ENCODE results near the gene PRKD1. TPM values are rescaled to one million over a fixed set of nuclear protein-coding genes. Genes with fewer than 3 reads are reported as not detected.
A peak's percentile ranks its signal among the peaks of the same experiment; 100 is the strongest.

PRKD1 gene
- total and polyA plus RNA-seq, 2 of the 13 experiments (the other 11 are each of a cell fraction or from before 2014, with no cell fraction given) = 0.22 to 1.3 TPM

DNA sequence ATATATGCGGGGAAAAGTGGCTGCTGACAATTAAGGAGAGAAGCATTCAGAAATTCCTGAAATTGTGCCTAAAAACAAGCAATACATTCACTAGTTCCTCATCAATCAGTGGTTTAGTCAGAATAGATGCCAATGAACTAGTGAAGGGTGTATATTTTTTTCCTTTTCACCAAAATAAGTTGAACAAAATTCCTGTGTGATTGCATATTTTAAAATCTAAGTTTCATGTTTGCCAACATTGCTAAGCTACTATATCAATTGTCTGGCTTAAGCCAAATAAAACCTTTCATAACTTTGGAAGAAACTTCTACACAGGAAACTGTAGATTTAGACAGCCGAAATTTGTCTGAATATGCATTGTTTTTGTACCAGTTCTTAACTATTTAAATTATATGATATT, 8.7 kb downstream of the PRKD1 start (continued):
- no peak for TF ChIP-seq SRSF9 (IDR thresholded peaks at IDR 0.05; ENCODE audit: borderline replicate concordance, insufficient read depth, low read depth, low read length, poor library complexity, severe bottlenecking)
- TF ChIP-seq GABPB1 (CRISPR knock-in tag; IDR thresholded peaks at IDR 0.05) = no peak

DNA sequence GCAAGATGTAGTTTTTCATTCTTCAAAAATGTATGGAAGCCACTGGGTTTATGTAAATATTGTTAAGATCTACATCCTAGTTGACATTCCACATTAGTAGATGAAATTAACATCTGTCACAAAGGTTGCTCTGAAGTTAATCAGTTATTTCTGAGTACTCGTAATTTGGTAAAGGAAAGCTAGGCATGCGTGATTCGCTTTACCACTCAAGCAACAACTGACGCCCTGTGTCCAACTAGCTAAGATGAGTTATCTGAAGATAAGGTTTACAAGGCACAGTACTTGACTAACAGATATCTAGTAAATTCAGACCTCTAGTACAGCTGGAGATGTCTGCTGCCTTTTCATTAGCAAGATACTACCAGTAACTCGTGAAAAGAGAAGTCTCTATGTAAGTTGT, 14.1 kb downstream of the PRKD1 start:
- CTCF ChIA-PET (ENCODE audit: low intra/inter-chr PET ratio, low total read pairs) = no interaction called here
- in situ Hi-C loops (cut with HindIII; ENCODE audit: extremely low pct_ligation_motif_present, low pct_unique_long_range_greater_than_20kb) (no loop called here), intact Hi-C loops (cut with micrococcal nuclease; ENCODE audit: unreplicated experiment) (no loop called here)
- POLR2A ChIA-PET = no interaction called here
- H3K27me3 ChIP-seq (ENCODE audit: control insufficient read depth in 1 of 2, insufficient read depth in 2 of 2, low read length in 2 of 2) = no peaks in the 10 kb centered on the region
- ATAC-seq (peak; percentile 36; the same call in 2 of the 3 replicates), FAIRE-seq (no peak), DNase-seq (ENCODE audit: low spot score) (no peak)
- no peak overlapping the region for H3K9ac ChIP-seq (ENCODE audit: insufficient read depth, low read depth, low read length)
- H4K20me1 ChIP-seq (ENCODE audit: insufficient read depth, low read length) = no peaks in the 10 kb centered on the region
- H3K79me2 ChIP-seq (ENCODE audit: insufficient read depth, low read length) = no peaks in the 10 kb centered on the region
- 22% methylated on average over 5 of the region's 5 CpGs for WGBS (ENCODE audit: low lambda C conversion rate)
- H3K9me3 ChIP-seq (ENCODE audit: low read length) = peaks cover 28% of the 10 kb centered on the region
- no peak overlapping the region for H3K4me2 ChIP-seq (ENCODE audit: low read depth, low read length)
- no peaks in the 10 kb centered on the region for H3K4me1 ChIP-seq (ENCODE audit: insufficient read depth, low read length)
- no peak overlapping the region for H2AFZ ChIP-seq (ENCODE audit: low read length)
- no peaks in the 10 kb centered on the region for H3K36me3 ChIP-seq (replicated peaks in 1 of 2; ENCODE audit: control insufficient read depth in 1 of 2, insufficient read depth in 2 of 2, low read length in 2 of 2)
- BruUV-seq (replicated peaks) = no TSS peak
- H3K4me3 ChIP-seq (replicated peaks in 1 of 3; ENCODE audit: insufficient read depth in 1 of 3, low read depth in 2 of 3, low read length in 3 of 3) = no peak overlapping the region
- no peak overlapping the region for H3K27ac ChIP-seq (ENCODE audit: extremely low read length, insufficient read depth, low read length)
- TF ChIP-seq, protein P1, sequence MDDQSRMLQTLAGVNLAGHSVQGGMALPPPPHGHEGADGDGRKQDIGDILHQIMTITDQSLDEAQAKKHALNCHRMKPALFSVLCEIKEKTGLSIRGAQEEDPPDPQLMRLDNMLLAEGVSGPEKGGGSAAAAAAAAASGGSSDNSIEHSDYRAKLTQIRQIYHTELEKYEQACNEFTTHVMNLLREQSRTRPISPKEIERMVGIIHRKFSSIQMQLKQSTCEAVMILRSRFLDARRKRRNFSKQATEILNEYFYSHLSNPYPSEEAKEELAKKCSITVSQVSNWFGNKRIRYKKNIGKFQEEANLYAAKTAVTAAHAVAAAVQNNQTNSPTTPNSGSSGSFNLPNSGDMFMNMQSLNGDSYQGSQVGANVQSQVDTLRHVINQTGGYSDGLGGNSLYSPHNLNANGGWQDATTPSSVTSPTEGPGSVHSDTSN (CRISPR knock-in tag; IDR thresholded peaks at IDR 0.05; ENCODE audit: borderline replicate concordance) = no peak
- TF ChIP-seq, protein P2, sequence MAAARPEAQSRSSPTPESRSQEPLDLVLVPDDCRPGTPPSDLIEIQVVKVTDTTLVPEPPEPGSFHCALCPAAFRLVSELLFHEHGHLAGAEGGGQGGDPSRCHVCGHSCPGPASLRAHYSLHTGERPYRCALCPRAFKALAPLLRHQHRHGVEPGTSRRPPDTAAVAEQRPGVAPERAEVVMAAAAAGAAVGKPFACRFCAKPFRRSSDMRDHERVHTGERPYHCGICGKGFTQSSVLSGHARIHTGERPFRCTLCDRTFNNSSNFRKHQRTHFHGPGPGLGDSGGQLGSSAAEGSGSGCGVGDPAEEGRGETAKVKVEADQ (CRISPR knock-in tag; IDR thresholded peaks at IDR 0.05; ENCODE audit: borderline replicate concordance) = no peak
- no peak for TF ChIP-seq ZNF570 (CRISPR knock-in tag; IDR thresholded peaks at IDR 0.05; ENCODE audit: borderline replicate concordance)
- no peak for TF ChIP-seq ZKSCAN8 (CRISPR knock-in tag; IDR thresholded peaks at IDR 0.05; ENCODE audit: borderline replicate concordance)
- TF ChIP-seq ZNF337 (CRISPR knock-in tag; IDR thresholded peaks at IDR 0.05; ENCODE audit: borderline replicate concordance, low read depth) = no peak
- no peak for TF ChIP-seq HMG20A (CRISPR knock-in tag; IDR thresholded peaks at IDR 0.05; ENCODE audit: borderline replicate concordance)
- no peak for TF ChIP-seq HNRNPL (IDR thresholded peaks at IDR 0.05; ENCODE audit: low read depth, low read length)
- no peak for TF ChIP-seq JUN (CRISPR knock-in tag; IDR thresholded peaks at IDR 0.05)
- TF ChIP-seq ZNF552 (CRISPR knock-in tag; IDR thresholded peaks at IDR 0.05; ENCODE audit: borderline replicate concordance) = no peak
- TF ChIP-seq, protein P3, sequence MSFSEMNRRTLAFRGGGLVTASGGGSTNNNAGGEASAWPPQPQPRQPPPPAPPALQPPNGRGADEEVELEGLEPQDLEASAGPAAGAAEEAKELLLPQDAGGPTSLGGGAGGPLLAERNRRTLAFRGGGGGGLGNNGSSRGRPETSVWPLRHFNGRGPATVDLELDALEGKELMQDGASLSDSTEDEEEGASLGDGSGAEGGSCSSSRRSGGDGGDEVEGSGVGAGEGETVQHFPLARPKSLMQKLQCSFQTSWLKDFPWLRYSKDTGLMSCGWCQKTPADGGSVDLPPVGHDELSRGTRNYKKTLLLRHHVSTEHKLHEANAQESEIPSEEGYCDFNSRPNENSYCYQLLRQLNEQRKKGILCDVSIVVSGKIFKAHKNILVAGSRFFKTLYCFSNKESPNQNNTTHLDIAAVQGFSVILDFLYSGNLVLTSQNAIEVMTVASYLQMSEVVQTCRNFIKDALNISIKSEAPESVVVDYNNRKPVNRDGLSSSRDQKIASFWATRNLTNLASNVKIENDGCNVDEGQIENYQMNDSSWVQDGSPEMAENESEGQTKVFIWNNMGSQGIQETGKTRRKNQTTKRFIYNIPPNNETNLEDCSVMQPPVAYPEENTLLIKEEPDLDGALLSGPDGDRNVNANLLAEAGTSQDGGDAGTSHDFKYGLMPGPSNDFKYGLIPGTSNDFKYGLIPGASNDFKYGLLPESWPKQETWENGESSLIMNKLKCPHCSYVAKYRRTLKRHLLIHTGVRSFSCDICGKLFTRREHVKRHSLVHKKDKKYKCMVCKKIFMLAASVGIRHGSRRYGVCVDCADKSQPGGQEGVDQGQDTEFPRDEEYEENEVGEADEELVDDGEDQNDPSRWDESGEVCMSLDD (CRISPR knock-in tag; IDR thresholded peaks at IDR 0.05; ENCODE audit: borderline replicate concordance) = no peak
- no peak for TF ChIP-seq ATF7 (IDR thresholded peaks at IDR 0.05)
- no peak for TF ChIP-seq ATF7 (CRISPR knock-in tag; IDR thresholded peaks at IDR 0.05)

All from HepG2 (cell line).